Keratinocyte (primary cell): ENCODE measurements around the gene HSBP1.

Experiments used
- EZH2 ChIP-seq: IDR thresholded peaks from one replicate; pipeline ENCODE4 v1.6.1; 2012; ENCODE audit warnings: inconsistent platforms, mild to moderate bottlenecking, low read length, moderate library complexity
- TF ChIP-seq, protein P1 (sequence below), 3 experiments: IDR thresholded peaks in 1 of 3; conservative IDR thresholded peaks in 1 of 3; optimal IDR thresholded peaks in 1 of 3; 2 replicates in 2 of 3; 3 replicates in 1 of 3; pipeline versions ENCODE3 to v1.5.1; 2011; ENCODE audit warnings: low read length in 3 of 3, mild to moderate bottlenecking in 3 of 3, moderate library complexity in 2 of 3, control low read depth in 1 of 3, inconsistent platforms in 1 of 3; ENCODE audit not compliant: insufficient read depth in 2 of 3; ENCODE audit errors: extremely low read depth in 1 of 3

DNA sequence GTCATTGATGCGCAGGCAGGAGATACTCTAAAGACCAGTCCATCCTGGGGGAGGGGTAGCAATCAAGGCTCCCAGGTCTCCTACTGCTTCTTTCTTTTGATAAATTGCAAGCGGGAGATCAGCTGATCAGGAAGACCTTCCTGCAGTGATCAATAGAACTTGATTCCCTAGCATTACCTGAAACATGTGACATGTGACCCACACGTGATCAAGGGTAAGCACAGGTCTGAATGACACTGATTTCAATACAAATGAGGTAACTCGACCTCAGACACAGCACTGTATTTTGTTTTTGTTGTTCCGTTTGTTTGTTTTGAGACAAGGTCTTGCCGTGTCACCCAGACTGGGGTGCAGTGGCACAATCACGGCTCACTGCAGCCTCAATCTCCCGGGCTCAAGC is 51.5 kb downstream of the HSBP1 start:
- no peak for TF ChIP-seq EZH2
- TF ChIP-seq, protein P1, sequence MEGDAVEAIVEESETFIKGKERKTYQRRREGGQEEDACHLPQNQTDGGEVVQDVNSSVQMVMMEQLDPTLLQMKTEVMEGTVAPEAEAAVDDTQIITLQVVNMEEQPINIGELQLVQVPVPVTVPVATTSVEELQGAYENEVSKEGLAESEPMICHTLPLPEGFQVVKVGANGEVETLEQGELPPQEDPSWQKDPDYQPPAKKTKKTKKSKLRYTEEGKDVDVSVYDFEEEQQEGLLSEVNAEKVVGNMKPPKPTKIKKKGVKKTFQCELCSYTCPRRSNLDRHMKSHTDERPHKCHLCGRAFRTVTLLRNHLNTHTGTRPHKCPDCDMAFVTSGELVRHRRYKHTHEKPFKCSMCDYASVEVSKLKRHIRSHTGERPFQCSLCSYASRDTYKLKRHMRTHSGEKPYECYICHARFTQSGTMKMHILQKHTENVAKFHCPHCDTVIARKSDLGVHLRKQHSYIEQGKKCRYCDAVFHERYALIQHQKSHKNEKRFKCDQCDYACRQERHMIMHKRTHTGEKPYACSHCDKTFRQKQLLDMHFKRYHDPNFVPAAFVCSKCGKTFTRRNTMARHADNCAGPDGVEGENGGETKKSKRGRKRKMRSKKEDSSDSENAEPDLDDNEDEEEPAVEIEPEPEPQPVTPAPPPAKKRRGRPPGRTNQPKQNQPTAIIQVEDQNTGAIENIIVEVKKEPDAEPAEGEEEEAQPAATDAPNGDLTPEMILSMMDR (optimal IDR thresholded peaks at IDR 0.05 in 1 of 3, IDR thresholded peaks at IDR 0.05 in 1 of 3, conservative IDR thresholded peaks at IDR 0.05 in 1 of 3; ENCODE audit: extremely low read depth in 1 of 3, insufficient read depth in 2 of 3, low read length in 3 of 3), result no peak
